Trophoblast cell (in vitro differentiated cells and primary cell): ENCODE data around the gene MRPS27.

Source experiments
- DNase-seq, 2 donors: peaks; one replicate each; pipeline ENCODE4 v3.0.0-alpha.2; 2016
- H2AFZ ChIP-seq: 2 replicates; pipeline ENCODE4 v1.6.1; 2013; ENCODE audit warnings: low read length, moderate library complexity, mild to moderate bottlenecking; ENCODE audit not compliant: insufficient read depth, poor library complexity
- H2AK5ac ChIP-seq: 2 replicates; pipeline ENCODE4 v1.6.1; 2013; ENCODE audit warnings: mild to moderate bottlenecking, low read length
- H2BK120ac ChIP-seq: 2 replicates; pipeline ENCODE4 v1.6.1; 2013; ENCODE audit warnings: low read length, mild to moderate bottlenecking, moderate library complexity; ENCODE audit not compliant: insufficient read depth, poor library complexity
- H2BK12ac ChIP-seq: 2 replicates; pipeline ENCODE4 v1.6.1; 2013; ENCODE audit warnings: mild to moderate bottlenecking, low read length, moderate library complexity
- H2BK5ac ChIP-seq: 2 replicates; pipeline ENCODE4 v1.6.1; 2013; ENCODE audit warnings: low read length, low read depth, moderate library complexity, mild to moderate bottlenecking; ENCODE audit not compliant: poor library complexity
- H3K14ac ChIP-seq: 2 replicates; pipeline ENCODE4 v1.6.1; 2013; ENCODE audit warnings: mild to moderate bottlenecking, low read length
- H3K18ac ChIP-seq: 2 replicates; pipeline ENCODE4 v1.6.1; 2013; ENCODE audit warnings: mild to moderate bottlenecking, low read length
- H3K23ac ChIP-seq: 2 replicates; pipeline ENCODE4 v1.6.1; 2013; ENCODE audit warnings: low read length
- H3K27ac ChIP-seq: 2 replicates; pipeline ENCODE4 v1.5.1; 2013; ENCODE audit warnings: low read depth, mild to moderate bottlenecking, inconsistent platforms, low read length, moderate library complexity
- H3K27me3 ChIP-seq: 2 replicates; pipeline ENCODE4 v1.6.1; 2013; ENCODE audit warnings: inconsistent platforms, mild to moderate bottlenecking, low read length, moderate library complexity; ENCODE audit not compliant: insufficient read depth
- H3K36me3 ChIP-seq, 2 experiments: 1 replicate in 1 of 2; 2 replicates in 1 of 2; pipeline ENCODE4 v1.6.1; 2013; ENCODE audit warnings: low read length in 2 of 2, mild to moderate bottlenecking in 2 of 2, moderate library complexity in 1 of 2; ENCODE audit not compliant: insufficient read depth in 2 of 2, control insufficient read depth in 1 of 2
- H3K4ac ChIP-seq: 2 replicates; pipeline ENCODE4 v1.6.1; 2013; ENCODE audit warnings: low read depth, mild to moderate bottlenecking, low read length, moderate library complexity
- H3K4me1 ChIP-seq, 2 experiments: 1 replicate in 1 of 2; 2 replicates in 1 of 2; pipeline ENCODE4 v1.6.1; 2013; ENCODE audit warnings: low read length in 2 of 2, mild to moderate bottlenecking in 2 of 2, moderate library complexity in 1 of 2; ENCODE audit not compliant: insufficient read depth in 2 of 2, control insufficient read depth in 1 of 2
- H3K4me2 ChIP-seq: 2 replicates; pipeline ENCODE4 v1.6.1; 2013; ENCODE audit warnings: inconsistent platforms, mild to moderate bottlenecking, low read length, moderate library complexity
- H3K4me3 ChIP-seq: 2 replicates; pipeline ENCODE4 v1.5.1; 2013; ENCODE audit warnings: mild to moderate bottlenecking, low read depth, low read length, inconsistent platforms
- H3K79me1 ChIP-seq: one replicate; pipeline ENCODE4 v1.6.1; 2013; ENCODE audit warnings: low read length
- H3K79me2 ChIP-seq: 2 replicates; pipeline ENCODE4 v1.6.1; 2013; ENCODE audit warnings: low read length, mild to moderate bottlenecking; ENCODE audit not compliant: control insufficient read depth, insufficient read depth, poor library complexity
- H3K9ac ChIP-seq: 2 replicates; pipeline ENCODE4 v1.6.1; 2013; ENCODE audit warnings: mild to moderate bottlenecking, low read length
- H3K9me3 ChIP-seq: 2 replicates; pipeline ENCODE4 v1.6.1; 2013; ENCODE audit warnings: low read depth, mild to moderate bottlenecking, control low read depth, inconsistent platforms, low read length; ENCODE audit not compliant: insufficient read depth
- H4K12ac ChIP-seq: 2 replicates; pipeline ENCODE4 v1.6.1; 2013; ENCODE audit warnings: low read depth, mild to moderate bottlenecking, low read length, moderate library complexity
- H4K8ac ChIP-seq: 2 replicates; pipeline ENCODE4 v1.6.1; 2013; ENCODE audit warnings: low read depth, mild to moderate bottlenecking, low read length, moderate library complexity
- H4K91ac ChIP-seq: one replicate; pipeline ENCODE4 v1.6.1; 2013; ENCODE audit warnings: low read depth, mild to moderate bottlenecking, low read length, moderate library complexity
- WGBS: extraction: QIAGEN DNeasy Blood & Tissue Kit; methylation state at CpG from one replicate; pipeline ENCODE4 v1.1.7; 2013; ENCODE audit warnings: missing lambda C conversion rate; ENCODE audit not compliant: insufficient read length, insufficient coverage; ENCODE audit errors: extremely low coverage; 5-methylcytosine and 5-hydroxymethylcytosine counted together

MRPS27 gene

GRCh38 chr5:72245546-72245945 lies 74.5 kb downstream of the MRPS27 start:
- Histone ChIP-seq H3K79me1 (no peaks in the 10 kb centered on the region), H2BK5ac (no peak overlapping the region), H3K18ac (no peak overlapping the region), H3K4me3 (no peak overlapping the region), H2AFZ (no peak overlapping the region), H3K36me3 (no peaks in the 10 kb centered on the region), H3K23ac (no peak overlapping the region), H3K9me3 (no peaks in the 10 kb centered on the region), H4K12ac (no peak overlapping the region), H2BK120ac (no peak overlapping the region), H3K79me2 (no peaks in the 10 kb centered on the region), H3K4me1 (no peaks in the 10 kb centered on the region), H3K4me2 (no peak overlapping the region), H2BK12ac (no peak overlapping the region), H2AK5ac (no peak overlapping the region), H3K27ac (no peak overlapping the region), H3K27me3 (no peaks in the 10 kb centered on the region), H3K14ac (no peak overlapping the region), H4K91ac (no peak overlapping the region), H3K4ac (no peak overlapping the region), H4K8ac (no peak overlapping the region), H3K9ac (no peak overlapping the region)
- WGBS, result no CpG with 5 or more reads among the region's 1 CpG
- no peak for DNase-seq

GRCh38 chr5:72244862-72245371 lies 75.1 kb downstream of the MRPS27 start:
- H2AK5ac ChIP-seq, result no peak overlapping the region
- no peaks in the 10 kb centered on the region for H3K79me2 ChIP-seq
- no peaks in the 10 kb centered on the region for H3K27me3 ChIP-seq
- H3K9me3 ChIP-seq, result no peaks in the 10 kb centered on the region
- H3K14ac ChIP-seq, result no peak overlapping the region
- H3K18ac ChIP-seq, result no peak overlapping the region
- WGBS, result 100% methylated on average over 1 of the region's 2 CpGs
- H4K8ac ChIP-seq, result no peak overlapping the region
- no peak overlapping the region for H4K12ac ChIP-seq
- H2BK120ac ChIP-seq, result no peak overlapping the region
- no peak overlapping the region for H2BK12ac ChIP-seq
- H2AFZ ChIP-seq, result no peak overlapping the region
- no peak overlapping the region for H3K4me2 ChIP-seq
- no peak overlapping the region for H4K91ac ChIP-seq
- no peak overlapping the region for H3K23ac ChIP-seq
- no peak overlapping the region for H3K9ac ChIP-seq
- H3K36me3 ChIP-seq, result no peaks in the 10 kb centered on the region
- no peaks in the 10 kb centered on the region for H3K79me1 ChIP-seq
- no peak overlapping the region for H3K4ac ChIP-seq
- no peak overlapping the region for H3K27ac ChIP-seq
- H2BK5ac ChIP-seq, result no peak overlapping the region
- H3K4me3 ChIP-seq, result no peak overlapping the region
- DNase-seq, result peak in 1 of 2 donors; percentile 26
- no peaks in the 10 kb centered on the region for H3K4me1 ChIP-seq

- no peak overlapping the region for H3K23ac ChIP-seq
Measured at GRCh38 chr5:72243706-72244105, 76.3 kb downstream of the MRPS27 start.

GRCh38 chr5:72242796-72243475 lies 77.1 kb downstream of the MRPS27 start:
- Histone ChIP-seq H3K4me2 (no peak overlapping the region), H3K27me3 (no peaks in the 10 kb centered on the region)
- no CpG with 5 or more reads among the region's 7 CpGs for WGBS

More at GRCh38 chr5:72243706-72244105, 76.3 kb downstream of the MRPS27 start:
- no peak overlapping the region for H3K4me2 ChIP-seq
- no peak overlapping the region for H2AFZ ChIP-seq
- H3K79me2 ChIP-seq, result no peaks in the 10 kb centered on the region
- H3K9ac ChIP-seq, result no peak overlapping the region
- H3K79me1 ChIP-seq, result no peaks in the 10 kb centered on the region
- no peak overlapping the region for H2BK120ac ChIP-seq
- no peak overlapping the region for H3K27ac ChIP-seq
- H2AK5ac ChIP-seq, result no peak overlapping the region
- no peak for DNase-seq
- no peak overlapping the region for H2BK12ac ChIP-seq
- no peak overlapping the region for H2BK5ac ChIP-seq
- no peaks in the 10 kb centered on the region for H3K27me3 ChIP-seq
- H3K4me1 ChIP-seq, result no peaks in the 10 kb centered on the region
- WGBS, result no CpG with 5 or more reads among the region's 2 CpGs
- no peak overlapping the region for H3K4ac ChIP-seq
- H3K18ac ChIP-seq, result no peak overlapping the region
- no peak overlapping the region for H3K4me3 ChIP-seq
- H4K8ac ChIP-seq, result no peak overlapping the region
- H3K9me3 ChIP-seq, result no peaks in the 10 kb centered on the region
- H4K12ac ChIP-seq, result no peak overlapping the region
- H4K91ac ChIP-seq, result no peak overlapping the region
- no peak overlapping the region for H3K14ac ChIP-seq
- H3K36me3 ChIP-seq, result no peaks in the 10 kb centered on the region

More at GRCh38 chr5:72242796-72243475, 77.1 kb downstream of the MRPS27 start:
- Histone ChIP-seq H4K8ac (no peak overlapping the region), H3K4me3 (no peak overlapping the region), H3K4ac (no peak overlapping the region), H4K12ac (no peak overlapping the region), H3K79me1 (no peaks in the 10 kb centered on the region), H4K91ac (no peak overlapping the region), H3K4me1 (no peaks in the 10 kb centered on the region), H3K23ac (no peak overlapping the region), H3K9ac (no peak overlapping the region), H3K14ac (no peak overlapping the region), H2BK12ac (no peak overlapping the region), H2BK120ac (no peak overlapping the region), H3K79me2 (no peaks in the 10 kb centered on the region), H2BK5ac (no peak overlapping the region), H3K36me3 (no peaks in the 10 kb centered on the region), H3K9me3 (no peaks in the 10 kb centered on the region), H3K18ac (no peak overlapping the region), H2AFZ (no peak overlapping the region), H3K27ac (no peak overlapping the region), H2AK5ac (no peak overlapping the region)
- DNase-seq, result no peak
